ENCODE data around the gene WDR33.
"Not testable (repeated sequence)": the region's sequence is repeated elsewhere in the genome, so short reads cannot be mapped to it uniquely, and the experiment has no call there.

WDR33 gene

GRCh38 chr2:127810619-127811396 is at the start of gene WDR33:
Gene WDR33 (minus strand): TSS chr2:127811171. CDS start chr2:127770981, 40,190 bp downstream.
- DNase-seq: peak; percentile 94

- no peak for DNase-seq
Observed at GRCh38 chr2:127860130-127860529, 49.2 kb upstream of the WDR33 start.

- DNase-seq: no peak
Observed at GRCh38 chr2:127859712-127860085, 48.7 kb upstream of the WDR33 start.

- peak; percentile 41 for DNase-seq
Observed at GRCh38 chr2:127857265-127857808, 46.4 kb upstream of the WDR33 start.

- no peak for DNase-seq
Observed at GRCh38 chr2:127853671-127854070, 42.7 kb upstream of the WDR33 start.

GRCh38 chr2:127852388-127852787 is 41.4 kb upstream of the WDR33 start:
- no peak for DNase-seq

- no peak for DNase-seq
Observed at GRCh38 chr2:127847931-127848330, 37.0 kb upstream of the WDR33 start.

GRCh38 chr2:127844973-127845372 is 34.0 kb upstream of the WDR33 start:
- DNase-seq: no peak

GRCh38 chr2:127843677-127844076 is 32.7 kb upstream of the WDR33 start:
- DNase-seq: no peak

GRCh38 chr2:127841466-127842178 is 30.7 kb upstream of the WDR33 start:
- DNase-seq: no peak

GRCh38 chr2:127840893-127841292 is 29.9 kb upstream of the WDR33 start:
- DNase-seq: no peak

- no peak for DNase-seq
Observed at GRCh38 chr2:127834951-127835350, 24.0 kb upstream of the WDR33 start.

- DNase-seq: peak; percentile 96
Observed at GRCh38 chr2:127829845-127830246, 18.9 kb upstream of the WDR33 start.

- DNase-seq: not testable (repeated sequence)
Observed at GRCh38 chr2:127826708-127827107, 15.7 kb upstream of the WDR33 start.

- DNase-seq: peak; percentile 95
Observed at GRCh38 chr2:127826047-127826446, 15.1 kb upstream of the WDR33 start.

- DNase-seq: no peak
Observed at GRCh38 chr2:127820080-127820668, 9.2 kb upstream of the WDR33 start.

- DNase-seq: no peak
Observed at GRCh38 chr2:127818794-127819425, 7.9 kb upstream of the WDR33 start.

GRCh38 chr2:127818241-127818640 is 7.3 kb upstream of the WDR33 start:
- no peak for DNase-seq

GRCh38 chr2:127814677-127815076 is 3.7 kb upstream of the WDR33 start:
- DNase-seq: no peak

- DNase-seq: not testable (repeated sequence)
Observed at GRCh38 chr2:127812441-127812840, 1.5 kb upstream of the WDR33 start.

GRCh38 chr2:127811397-127812321 is 688 bp upstream of the WDR33 start:
- peak; percentile 62 for DNase-seq

GRCh38 chr2:127810156-127810618 is 784 bp downstream of the WDR33 start:
- DNase-seq: peak; percentile 58

All from DMS79 treated with DMSO at 0.1 percent for 48 hours (cell line).